Retinal pigment epithelial cell (primary cell): Measurements from ENCODE around the gene ZNF217.
A peak's percentile ranks its signal among the peaks of the same experiment; 100 is the strongest.
"Not testable (repeated sequence)": the region's sequence is repeated elsewhere in the genome, so short reads cannot be mapped to it uniquely, and the experiment has no call there.

Experiments
- DNase-seq: peaks from one replicate; pipeline ENCODE4 v3.0.0-alpha.2; 2010; ENCODE audit warnings: low read depth
- H3K4me3 ChIP-seq: 2 replicates; pipeline ENCODE4 v1.5.1; 2011; ENCODE audit warnings: mild to moderate bottlenecking, low read length, control low read depth, moderate library complexity
- TF ChIP-seq, protein P1 (sequence below): conservative IDR thresholded peaks from 2 replicates; pipeline ENCODE4 v1.5.1; 2011; ENCODE audit warnings: low read depth, low read length, control low read depth, inconsistent platforms

ZNF217 gene

GRCh38 chr20:53593466-53594007, at the start of gene ZNF217:
ZNF217 (minus strand) TSS chr20:53593839; CDS start chr20:53582826, 11,013 bp downstream.
- not testable (repeated sequence) for DNase-seq
- peak within 1 kb of the TSS; percentile 71 for H3K4me3 ChIP-seq

DNA sequence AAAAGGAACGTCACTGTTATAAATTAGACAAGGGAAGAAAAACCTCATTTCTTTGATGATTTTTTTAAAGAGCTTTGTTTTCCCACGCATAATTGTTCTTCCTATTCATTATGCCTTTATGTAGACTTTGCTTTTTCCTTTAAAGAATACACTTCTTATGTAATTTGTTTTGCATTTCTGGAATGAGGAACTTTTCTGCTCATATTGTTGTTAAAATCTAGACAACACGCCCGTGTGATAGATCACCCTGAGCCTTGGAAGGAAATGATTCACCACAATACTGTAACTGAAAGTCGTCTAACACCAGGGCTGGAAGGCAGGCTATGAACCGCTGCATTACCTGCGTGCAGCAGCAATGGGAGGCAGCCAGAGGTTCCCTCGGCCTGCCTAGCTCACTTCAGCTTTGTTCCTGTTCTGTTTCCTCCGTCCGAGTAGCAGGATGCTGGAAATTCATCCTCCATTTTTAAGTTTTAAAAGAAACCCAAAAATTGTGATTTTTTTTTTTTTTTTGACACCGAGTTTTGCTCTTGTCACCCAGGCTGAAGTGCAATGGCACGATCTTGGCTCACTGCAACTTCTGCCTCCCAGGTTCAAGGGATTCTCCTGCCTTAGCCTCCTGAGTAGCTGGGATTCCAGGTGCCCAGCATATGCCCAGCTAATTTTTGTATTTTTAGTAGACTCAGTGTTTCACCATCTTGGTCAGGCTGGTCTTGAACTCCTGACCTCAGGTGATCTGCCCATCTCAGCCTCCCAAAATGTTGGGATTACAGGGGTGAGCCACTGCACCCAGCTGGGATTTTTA, 49.6 kb upstream of the ZNF217 start:
- TF ChIP-seq, protein P1, sequence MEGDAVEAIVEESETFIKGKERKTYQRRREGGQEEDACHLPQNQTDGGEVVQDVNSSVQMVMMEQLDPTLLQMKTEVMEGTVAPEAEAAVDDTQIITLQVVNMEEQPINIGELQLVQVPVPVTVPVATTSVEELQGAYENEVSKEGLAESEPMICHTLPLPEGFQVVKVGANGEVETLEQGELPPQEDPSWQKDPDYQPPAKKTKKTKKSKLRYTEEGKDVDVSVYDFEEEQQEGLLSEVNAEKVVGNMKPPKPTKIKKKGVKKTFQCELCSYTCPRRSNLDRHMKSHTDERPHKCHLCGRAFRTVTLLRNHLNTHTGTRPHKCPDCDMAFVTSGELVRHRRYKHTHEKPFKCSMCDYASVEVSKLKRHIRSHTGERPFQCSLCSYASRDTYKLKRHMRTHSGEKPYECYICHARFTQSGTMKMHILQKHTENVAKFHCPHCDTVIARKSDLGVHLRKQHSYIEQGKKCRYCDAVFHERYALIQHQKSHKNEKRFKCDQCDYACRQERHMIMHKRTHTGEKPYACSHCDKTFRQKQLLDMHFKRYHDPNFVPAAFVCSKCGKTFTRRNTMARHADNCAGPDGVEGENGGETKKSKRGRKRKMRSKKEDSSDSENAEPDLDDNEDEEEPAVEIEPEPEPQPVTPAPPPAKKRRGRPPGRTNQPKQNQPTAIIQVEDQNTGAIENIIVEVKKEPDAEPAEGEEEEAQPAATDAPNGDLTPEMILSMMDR: no peak
- no peak for DNase-seq
- H3K4me3 ChIP-seq: no peak overlapping the region

DNA sequence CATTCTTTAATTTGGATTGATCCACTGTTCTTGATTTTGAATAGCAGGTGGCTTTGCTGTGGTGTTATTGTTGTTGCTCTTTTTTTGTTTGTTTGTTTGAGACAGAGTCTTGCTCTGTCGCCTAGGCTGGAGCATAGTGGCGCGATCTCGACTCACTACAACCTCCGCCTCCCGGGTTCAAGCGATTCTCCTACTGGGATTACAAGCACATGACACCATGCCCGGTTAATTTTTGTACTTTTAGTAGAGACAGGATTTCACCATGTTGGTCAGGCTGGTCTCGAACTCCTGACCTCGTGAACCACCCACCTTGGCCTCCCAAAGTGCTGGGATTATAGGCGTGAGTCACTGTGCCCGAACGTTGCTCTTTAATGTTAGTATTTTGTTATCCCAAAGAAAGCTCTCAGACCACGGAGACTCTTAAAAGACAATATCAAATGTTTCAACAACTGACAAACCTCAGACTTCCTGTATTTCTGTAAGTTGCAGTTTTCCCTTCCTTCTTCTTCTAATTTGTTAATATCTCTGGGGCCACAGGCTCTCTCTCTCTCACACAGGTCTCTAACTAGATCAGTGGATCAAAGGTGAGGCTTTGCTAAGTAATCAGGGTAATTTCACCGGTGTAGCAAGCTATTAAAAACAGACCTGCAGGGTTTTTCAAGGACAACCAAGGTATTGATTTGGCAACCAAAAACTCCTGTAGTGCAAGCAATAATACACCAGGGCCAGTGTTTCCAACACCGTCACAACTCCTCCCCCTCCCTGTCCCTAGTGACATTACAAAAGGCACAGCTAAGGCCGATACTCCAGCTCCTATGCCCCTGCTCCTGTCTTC, 48.8 kb upstream of the ZNF217 start:
- TF ChIP-seq, protein P1: no peak
- H3K4me3 ChIP-seq: no peak overlapping the region
- DNase-seq: no peak

GRCh38 chr20:53639647-53640440, 46.2 kb upstream of the ZNF217 start:
- DNase-seq: no peak
- TF ChIP-seq, protein P1: no peak
- no peak overlapping the region for H3K4me3 ChIP-seq

DNA sequence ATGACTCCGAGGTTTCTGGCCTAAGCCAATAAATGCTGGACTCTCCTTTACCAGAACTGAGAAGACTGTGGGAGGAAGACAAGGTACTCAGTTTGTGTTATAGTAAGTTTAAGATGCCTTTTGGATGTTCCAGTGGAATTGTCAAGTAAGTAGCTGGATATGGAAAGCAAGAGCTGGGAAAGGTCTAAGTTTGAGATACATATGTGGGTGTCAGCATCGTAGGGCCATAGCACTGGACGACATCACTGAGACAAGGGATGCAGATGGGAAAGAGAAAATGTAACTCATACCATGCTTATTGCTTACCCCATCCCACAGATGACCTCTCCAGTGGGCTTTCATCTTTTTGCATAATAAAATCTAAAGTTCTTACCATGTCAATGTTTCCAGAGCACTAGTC, 45.5 kb upstream of the ZNF217 start:
- H3K4me3 ChIP-seq: no peak overlapping the region
- DNase-seq: no peak
- TF ChIP-seq, protein P1: no peak

DNA sequence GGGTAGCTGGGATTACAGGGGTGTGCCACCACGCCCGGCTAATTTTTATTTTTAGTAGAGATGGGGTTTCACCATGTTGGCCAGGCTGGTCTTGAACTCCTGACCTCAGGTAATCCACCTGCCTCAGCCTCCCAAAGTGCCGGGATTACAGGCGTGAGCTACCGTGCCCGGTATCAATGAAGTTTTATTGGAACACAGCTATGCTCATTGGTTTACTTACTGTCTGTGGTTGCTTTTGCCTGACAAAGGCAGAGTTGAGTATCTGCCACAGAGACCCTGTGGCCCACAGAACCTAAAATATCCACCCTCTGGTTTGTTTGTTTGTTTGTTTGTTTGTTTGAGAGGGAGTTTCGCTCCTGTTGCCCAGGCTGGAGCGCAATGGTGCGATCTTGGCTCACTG, 43.7 kb upstream of the ZNF217 start:
- not testable (repeated sequence) for H3K4me3 ChIP-seq, DNase-seq

- H3K4me3 ChIP-seq: no peak overlapping the region
- TF ChIP-seq, protein P1: no peak
- no peak for DNase-seq
These were observed 43.0 kb upstream of the ZNF217 start for GRCh38 chr20:53636540-53637097.
